SKM-1 treated with dmso at 0.1 percent for 144 hours (cell line): ENCODE results near the gene MED17.
"Not testable (repeated sequence)": the region's sequence is repeated elsewhere in the genome, so short reads cannot be mapped to it uniquely, and the experiment has no call there.

Experiments used
- DNase-seq: peaks from one replicate; lab custom pipeline; 2025; ENCODE audit not compliant: unreplicated experiment; lab: John Stamatoyannopoulos, UW

The MED17 gene

GRCh38 chr11:93757924-93758865, 25.9 kb upstream of the MED17 start:
- no peak for DNase-seq

- not testable (repeated sequence) for DNase-seq
Observed at GRCh38 chr11:93759123-93759522, 25.0 kb upstream of the MED17 start.

DNA sequence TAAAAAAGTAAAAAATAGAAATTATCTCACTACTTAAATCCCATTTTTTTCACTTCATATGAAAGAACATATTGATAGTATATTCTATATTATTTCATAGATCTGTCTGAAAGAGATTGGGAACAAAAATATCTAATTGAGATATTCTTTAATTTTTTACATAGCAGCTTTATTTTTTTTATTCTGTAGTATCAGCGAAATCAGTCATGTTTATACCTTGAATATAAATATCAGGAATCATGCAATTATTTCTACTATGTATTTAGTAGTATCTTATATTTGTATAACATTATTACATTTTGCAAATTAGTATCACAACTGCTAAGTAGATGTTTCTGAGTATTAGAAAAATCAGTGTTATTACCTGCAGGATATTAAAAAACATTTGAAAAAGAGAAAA, 22.2 kb upstream of the MED17 start:
- DNase-seq, result no peak

DNA sequence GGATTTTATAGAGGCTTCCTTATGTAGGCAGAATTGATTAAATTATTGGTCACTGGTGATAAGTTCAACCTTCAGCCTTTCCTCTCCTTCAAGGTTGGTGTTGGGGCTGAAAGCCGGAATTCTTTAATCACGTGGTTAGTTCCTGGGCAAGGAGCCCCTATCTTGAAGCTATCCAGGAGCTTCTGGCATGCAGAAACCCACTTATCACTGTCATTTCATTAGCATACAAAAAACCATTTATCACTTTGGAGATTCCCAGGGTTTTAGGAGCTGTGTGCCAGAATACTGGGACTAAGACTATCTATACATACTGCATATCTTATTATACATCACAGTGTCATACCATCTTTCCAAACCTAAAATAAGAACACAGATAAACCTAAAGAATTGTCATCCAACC, 18.5 kb upstream of the MED17 start:
- DNase-seq, result no peak

DNA sequence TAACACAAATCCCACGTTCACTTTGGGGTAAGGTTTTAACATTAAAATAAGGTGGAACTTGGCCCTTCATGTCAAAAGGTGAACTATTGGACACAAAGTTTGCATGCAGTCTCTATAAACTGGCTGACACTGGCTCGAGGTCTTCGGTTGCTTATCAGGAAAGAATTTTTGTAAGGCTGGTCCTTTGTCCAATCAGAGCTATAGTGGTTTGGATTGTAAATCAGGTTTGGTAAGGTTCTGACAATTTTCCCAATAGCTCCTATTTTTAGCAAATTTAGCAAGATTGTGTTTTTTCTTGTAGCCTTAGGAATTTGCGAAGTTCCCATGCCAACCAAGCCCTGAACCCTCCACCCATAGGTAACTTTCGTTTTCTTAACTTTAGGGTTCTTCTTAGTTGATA, 17.6 kb upstream of the MED17 start:
- DNase-seq, result no peak

- no peak for DNase-seq
Observed at GRCh38 chr11:93767018-93767417, 17.1 kb upstream of the MED17 start.

GRCh38 chr11:93770160-93770559, 13.9 kb upstream of the MED17 start:
- no peak for DNase-seq

GRCh38 chr11:93772123-93772522, 12.0 kb upstream of the MED17 start:
- DNase-seq, result no peak

- DNase-seq, result no peak
Observed at GRCh38 chr11:93773045-93773477, 11.0 kb upstream of the MED17 start.

- DNase-seq, result no peak
Observed at GRCh38 chr11:93773601-93774200, 10.4 kb upstream of the MED17 start.

DNA sequence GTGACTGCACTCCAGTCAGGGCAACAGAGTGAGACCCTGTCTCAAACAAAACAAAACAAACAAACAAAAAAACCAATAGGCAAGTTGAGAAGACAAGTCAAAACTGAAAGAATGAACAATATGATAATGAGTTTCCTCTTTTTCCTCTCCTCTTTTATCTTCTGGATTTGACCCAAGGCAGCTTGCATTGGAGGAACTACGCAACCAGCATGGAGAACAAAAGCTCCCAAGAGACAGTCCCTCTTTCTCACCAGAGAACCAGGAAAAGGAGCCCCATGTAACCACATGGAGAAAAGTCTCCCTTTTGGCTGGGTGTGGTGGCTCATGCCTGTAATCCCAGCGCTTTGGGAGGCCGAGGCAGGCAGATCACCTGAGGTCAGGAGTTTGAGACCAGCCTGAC, 9.5 kb upstream of the MED17 start:
- not testable (repeated sequence) for DNase-seq

DNA sequence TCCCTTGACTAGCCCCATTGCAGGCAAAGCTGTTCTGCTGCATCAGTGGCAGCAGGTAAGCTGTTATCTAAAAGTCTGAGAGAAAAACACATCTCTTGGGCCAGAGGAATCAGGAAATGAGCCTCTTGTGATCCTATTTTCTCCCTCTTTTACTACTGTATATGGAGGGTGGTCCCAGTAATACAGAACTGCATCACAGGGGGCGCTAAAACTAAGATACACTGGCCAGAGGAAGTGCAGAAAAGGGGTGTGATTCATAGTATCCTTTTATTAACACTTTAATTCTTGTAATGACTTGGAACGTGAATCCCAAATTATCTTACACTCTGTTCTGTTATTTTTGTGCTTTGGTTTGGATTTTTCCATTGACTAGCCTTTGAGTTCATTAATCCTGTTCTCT, 8.8 kb upstream of the MED17 start:
- no peak for DNase-seq

DNA sequence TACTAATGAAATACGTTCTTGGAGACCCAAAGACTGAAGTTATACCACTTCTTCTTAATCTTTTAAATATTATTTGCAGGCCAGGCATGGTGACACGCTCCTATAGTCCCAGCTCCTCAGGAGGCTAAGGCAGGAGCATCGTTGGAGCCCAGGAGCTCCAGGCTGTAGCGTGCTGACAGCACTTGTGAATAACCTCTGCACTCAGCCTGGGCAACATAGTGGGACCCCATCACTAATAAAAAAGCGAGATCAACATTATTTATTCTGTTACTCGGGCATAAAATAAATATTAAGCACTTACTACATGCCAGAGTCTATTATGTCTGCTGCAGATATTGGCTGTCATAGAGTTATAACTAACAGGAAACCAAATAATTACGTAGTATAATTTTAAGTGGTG, 720 bp upstream of the MED17 start:
- no peak for DNase-seq

- no peak for DNase-seq
Observed at GRCh38 chr11:93783765-93784144, 327 bp upstream of the MED17 start.

DNA sequence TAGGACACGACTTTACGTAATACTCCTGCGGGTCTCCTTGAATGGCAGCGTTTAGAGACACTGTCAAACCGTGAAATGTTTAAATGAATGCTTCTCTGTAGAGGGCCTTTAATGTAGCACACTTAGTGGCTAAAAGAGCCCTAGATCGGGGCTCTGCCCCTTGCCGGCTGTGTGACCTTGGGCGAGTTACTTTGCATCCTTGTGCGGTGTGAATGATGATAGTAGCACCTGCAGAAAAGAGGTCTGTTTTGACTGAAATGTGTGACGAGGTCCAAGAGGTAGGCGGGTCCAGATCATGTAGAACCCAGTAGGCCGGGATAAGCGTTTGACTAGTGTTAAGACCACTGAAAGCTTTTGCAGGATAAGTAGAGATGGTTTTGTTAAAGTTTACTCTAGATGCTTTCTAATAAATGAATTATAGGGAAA, 866 bp downstream of the MED17 start:
- no peak for DNase-seq

DNA sequence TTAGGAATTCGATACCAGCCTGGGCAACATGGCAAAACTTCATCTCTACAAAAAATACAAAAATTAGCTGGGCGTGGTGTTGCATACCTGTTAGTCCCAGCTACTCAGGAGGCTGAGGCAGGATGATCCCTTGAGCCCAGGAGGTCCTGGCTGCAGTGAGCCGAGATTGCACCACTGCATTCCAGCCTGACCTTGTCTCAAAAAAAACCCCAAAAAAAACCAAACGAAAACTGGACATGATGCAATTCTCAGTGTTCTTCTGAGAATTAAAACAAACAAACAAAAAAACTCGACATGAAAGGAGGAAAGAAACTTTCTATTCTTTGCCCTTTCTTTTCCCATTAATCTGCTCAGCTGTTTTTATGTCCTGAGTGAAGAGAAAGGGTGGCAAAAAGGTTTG, 7.4 kb downstream of the MED17 start:
- no peak for DNase-seq

DNA sequence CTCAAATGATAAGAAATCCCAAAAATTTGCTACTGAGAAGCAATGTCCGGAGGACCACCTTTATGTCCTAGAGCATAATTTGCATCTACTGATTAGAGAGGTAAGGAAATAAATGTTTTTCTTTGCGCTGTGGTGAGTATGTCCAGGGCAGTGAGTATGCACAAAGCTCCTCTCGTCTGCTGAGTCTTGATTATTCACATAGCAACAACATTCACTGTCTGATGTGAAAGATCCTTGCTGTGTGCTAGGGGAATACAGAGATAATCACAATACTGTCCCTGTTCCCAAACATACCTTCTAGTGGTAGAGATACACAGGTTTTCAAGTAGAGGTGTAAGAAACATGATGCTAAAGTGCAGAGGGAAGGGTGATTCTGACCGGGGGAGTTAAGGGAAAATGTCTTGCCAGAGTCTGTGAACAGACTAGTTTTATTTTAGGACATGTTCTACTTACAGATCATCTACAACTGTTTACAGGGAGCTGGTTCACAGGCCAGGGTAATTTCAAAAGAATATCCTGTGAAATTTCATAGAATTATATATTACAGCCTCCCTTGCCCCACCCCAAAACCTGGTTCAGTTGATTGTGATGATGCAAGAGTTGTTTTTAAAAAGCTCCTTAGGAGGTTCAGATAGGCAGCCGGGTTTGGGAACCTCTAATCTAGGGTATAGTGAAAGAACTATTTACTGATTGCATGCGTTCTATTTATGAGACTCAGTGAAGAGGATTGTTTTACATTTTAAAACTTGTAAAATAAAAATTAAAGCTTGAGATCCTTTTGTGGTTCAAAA, 12.6 kb downstream of the MED17 start:
- DNase-seq, result no peak

DNA sequence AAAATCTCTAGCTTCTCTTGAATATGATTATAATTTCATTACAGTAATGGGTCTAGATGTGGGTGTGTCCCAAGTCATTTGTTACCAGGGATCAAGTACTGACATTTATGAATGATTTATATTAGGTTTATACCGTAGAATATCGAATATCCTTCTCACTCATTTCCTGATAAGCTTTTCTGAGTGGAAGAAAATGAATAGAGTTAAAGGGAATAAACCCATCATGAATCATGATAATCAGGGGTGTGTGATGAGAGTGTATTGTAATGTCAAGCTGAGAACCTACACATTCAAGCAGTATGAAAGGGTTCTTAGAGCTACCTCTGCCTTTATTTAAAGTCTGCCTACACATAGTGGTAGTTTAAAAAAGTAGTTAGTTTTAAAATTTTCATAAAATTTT, 17.3 kb downstream of the MED17 start:
- DNase-seq, result no peak

DNA sequence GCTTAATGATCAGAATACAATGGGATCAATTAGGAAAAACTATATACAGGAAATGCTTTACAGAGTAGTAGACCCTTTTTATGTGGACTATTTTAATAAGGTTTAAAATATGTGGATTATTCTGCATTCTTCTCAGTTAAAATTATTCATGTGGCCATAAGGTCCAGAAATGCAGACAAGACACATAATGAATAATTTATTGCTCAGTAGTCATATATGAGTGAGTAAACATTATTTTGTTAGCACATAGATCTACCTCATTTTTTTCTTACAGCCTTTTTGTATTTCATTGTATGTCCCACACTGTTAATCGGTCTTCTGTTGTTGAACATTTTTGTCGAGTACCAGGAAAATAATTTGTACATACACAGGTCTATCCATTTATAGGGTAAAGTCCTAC, 20.8 kb downstream of the MED17 start:
- no peak for DNase-seq

DNA sequence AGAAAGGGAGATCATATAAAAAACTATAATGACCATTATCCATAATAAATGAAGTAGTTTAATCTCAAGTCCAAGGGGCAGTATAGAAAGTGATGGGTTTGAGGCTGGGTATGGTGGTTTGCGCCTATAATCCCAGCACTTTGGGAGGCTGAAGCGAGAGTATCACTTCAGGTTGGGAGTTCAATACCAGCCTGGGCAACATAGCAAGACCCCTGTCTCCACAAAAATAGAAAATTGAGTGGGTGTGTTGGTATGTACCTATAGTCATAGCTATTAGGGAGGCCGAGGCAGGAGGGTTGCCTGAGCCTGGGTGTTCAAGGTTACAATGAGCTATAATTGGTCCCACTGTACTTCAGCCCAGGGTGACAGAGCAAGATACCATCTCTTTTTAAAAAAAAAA, 23.9 kb downstream of the MED17 start:
- DNase-seq, result no peak

- no peak for DNase-seq
Observed at GRCh38 chr11:93813974-93814373, 29.9 kb downstream of the MED17 start.
